ENCODE results near the gene MAGI1. TPM values are rescaled to one million over a fixed set of nuclear protein-coding genes. Genes with fewer than 3 reads are reported as not detected.

Gene MAGI1
- total RNA-seq, 6 donors from 2014 or later = 33.0 to 72.9 (median 62.4) TPM

GRCh38 chr3:66017591-66017990 lies 21.1 kb downstream of the MAGI1 start:
- Histone ChIP-seq H3K27me3 (no peaks in the 10 kb centered on the region), H3K9me3 (no peaks in the 10 kb centered on the region), H3K36me3 (no peaks in the 10 kb centered on the region), H3K4me1 (peaks cover 0 to 4% (median 0%) of the 10 kb centered on the region in 4 donors), H3K27ac (no peak overlapping the region), H3K4me3 (no peak overlapping the region)
- no peak for DNase-seq
- TF ChIP-seq EP300 (IDR thresholded peaks at IDR 0.05) (no peak), POLR2AphosphoS5 (IDR thresholded peaks at IDR 0.05) (no peak), CTCF (IDR thresholded peaks at IDR 0.05) (no peak), POLR2A (IDR thresholded peaks at IDR 0.05) (no peak)
- ATAC-seq (ENCODE audit: low FRiP score in 2 of 2) = no peak
- WGBS, 2 donors = 69% methylated on average over 5 of the region's 5 CpGs

- H3K27me3 ChIP-seq = no peaks in the 10 kb centered on the region
- ATAC-seq (ENCODE audit: low FRiP score in 2 of 2) = no peak
- peaks cover 0 to 4% (median 1%) of the 10 kb centered on the region in 4 donors for H3K4me1 ChIP-seq
- TF ChIP-seq EP300 (IDR thresholded peaks at IDR 0.05) = no peak
- TF ChIP-seq POLR2A (IDR thresholded peaks at IDR 0.05) = no peak
- TF ChIP-seq POLR2AphosphoS5 (IDR thresholded peaks at IDR 0.05) = no peak
- TF ChIP-seq CTCF (IDR thresholded peaks at IDR 0.05) = no peak
- H3K36me3 ChIP-seq = no peaks in the 10 kb centered on the region
- no peaks in the 10 kb centered on the region for H3K9me3 ChIP-seq
- WGBS, 2 donors = 87 to 92% methylated on average over 15 to 16 of the region's 16 CpGs
- peak in 1 of 2 donors; percentile 41 for DNase-seq
- no peak overlapping the region for H3K27ac ChIP-seq
- no peak overlapping the region for H3K4me3 ChIP-seq
Observed at GRCh38 chr3:66017084-66017483, 21.6 kb downstream of the MAGI1 start.

GRCh38 chr3:66015841-66016240 lies 22.9 kb downstream of the MAGI1 start:
- H3K27me3 ChIP-seq = no peaks in the 10 kb centered on the region
- H3K27ac ChIP-seq = no peak overlapping the region
- 86 to 90% methylated on average over 4 of the region's 4 CpGs for WGBS, 2 donors
- no peak overlapping the region for H3K4me3 ChIP-seq
- H3K9me3 ChIP-seq = no peaks in the 10 kb centered on the region
- peaks cover 0 to 3% (median 1%) of the 10 kb centered on the region in 4 donors for H3K4me1 ChIP-seq
- ATAC-seq (ENCODE audit: low FRiP score in 2 of 2) = no peak
- DNase-seq = no peak
- H3K36me3 ChIP-seq = no peaks in the 10 kb centered on the region
- no peak for TF ChIP-seq POLR2A (IDR thresholded peaks at IDR 0.05)
- TF ChIP-seq CTCF (IDR thresholded peaks at IDR 0.05) = no peak
- no peak for TF ChIP-seq POLR2AphosphoS5 (IDR thresholded peaks at IDR 0.05)
- no peak for TF ChIP-seq EP300 (IDR thresholded peaks at IDR 0.05)

- no peak overlapping the region for H3K4me3 ChIP-seq
- no peaks in the 10 kb centered on the region for H3K36me3 ChIP-seq
- TF ChIP-seq POLR2A (IDR thresholded peaks at IDR 0.05) = no peak
- no peak for TF ChIP-seq POLR2AphosphoS5 (IDR thresholded peaks at IDR 0.05)
- no peak for TF ChIP-seq CTCF (IDR thresholded peaks at IDR 0.05)
- no peak for TF ChIP-seq EP300 (IDR thresholded peaks at IDR 0.05)
- H3K9me3 ChIP-seq = no peaks in the 10 kb centered on the region
- 58 to 80% methylated on average over 1 to 2 of the region's 2 CpGs for WGBS, 2 donors
- ATAC-seq (ENCODE audit: low FRiP score in 2 of 2) = no peak
- H3K4me1 ChIP-seq = peaks cover 3 to 9% (median 6%) of the 10 kb centered on the region in 4 donors
- no peak for DNase-seq
- H3K27me3 ChIP-seq = no peaks in the 10 kb centered on the region
- no peak overlapping the region for H3K27ac ChIP-seq
Observed at GRCh38 chr3:66014651-66015050, 24.1 kb downstream of the MAGI1 start.

GRCh38 chr3:66014056-66014455 lies 24.7 kb downstream of the MAGI1 start:
- no peak for ATAC-seq (ENCODE audit: low FRiP score in 2 of 2)

More at GRCh38 chr3:66014056-66014455, 24.7 kb downstream of the MAGI1 start:
- WGBS, 2 donors = 79 to 85% methylated on average over 2 of the region's 2 CpGs
- H3K4me3 ChIP-seq = no peak overlapping the region
- no peak for DNase-seq
- no peak for TF ChIP-seq CTCF (IDR thresholded peaks at IDR 0.05)
- no peak for TF ChIP-seq POLR2AphosphoS5 (IDR thresholded peaks at IDR 0.05)
- no peak for TF ChIP-seq EP300 (IDR thresholded peaks at IDR 0.05)
- no peaks in the 10 kb centered on the region for H3K27me3 ChIP-seq
- no peaks in the 10 kb centered on the region for H3K9me3 ChIP-seq
- peaks cover 3 to 9% (median 6%) of the 10 kb centered on the region in 4 donors for H3K4me1 ChIP-seq
- H3K27ac ChIP-seq = no peak overlapping the region
- H3K36me3 ChIP-seq = no peaks in the 10 kb centered on the region
